Gastrocnemius medialis (tissue), 4 donors: Measurements from ENCODE around the gene MN1.

Source experiments
- CTCF ChIP-seq, 5 experiments: fragments of 450-650 bp in 3 of 5; fragments of 200-600 bp in 2 of 5; sonication (generic) in 2 of 5; IDR thresholded peaks in 4 of 5; conservative IDR thresholded peaks in 1 of 5; 1 replicate in 4 of 5; 2 replicates in 1 of 5; pipeline ENCODE4 v1.5.1; 2016 to 2019; ENCODE audit warnings: antibody characterized with exemption in 5 of 5, mild to moderate bottlenecking in 3 of 5, moderate library complexity in 3 of 5
- POLR2A ChIP-seq, 2 donors: fragments of 450-650 bp; IDR thresholded peaks; one replicate each; pipeline ENCODE4 v1.6.1; 2017; ENCODE audit warnings: antibody characterized with exemption in 2 of 2, mild to moderate bottlenecking in 2 of 2, moderate library complexity in 2 of 2

DNA sequence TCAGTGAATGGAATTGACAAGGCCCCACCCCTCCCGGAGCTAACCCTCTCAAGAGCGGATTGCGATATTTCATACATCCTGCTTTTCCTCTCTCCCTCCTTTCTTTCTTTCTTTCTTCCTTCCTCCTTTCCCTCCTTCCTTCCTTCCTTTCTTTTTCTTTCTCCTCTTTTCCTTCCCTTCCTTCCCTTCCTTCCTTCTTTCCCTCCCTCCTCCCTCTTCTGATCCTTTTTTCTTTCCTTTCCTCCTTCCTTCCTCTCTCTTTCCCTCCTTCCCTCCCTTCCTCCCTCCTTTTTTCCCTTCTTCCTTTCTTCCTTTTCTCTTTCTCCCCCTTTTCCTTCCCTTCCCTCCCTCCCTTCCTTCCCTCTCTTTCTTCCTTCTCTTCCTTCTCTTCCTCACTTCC is 15.0 kb upstream of the MN1 start:
- TF ChIP-seq CTCF (IDR thresholded peaks at IDR 0.05 in 4 of 5, conservative IDR thresholded peaks at IDR 0.05 in 1 of 5), result no peak
- no peak for TF ChIP-seq POLR2A (IDR thresholded peaks at IDR 0.05)
